C1 segment of cervical spinal cord (tissue), 14 donors: ENCODE results near the gene RAD51B.
A peak's percentile ranks its signal among the peaks of the same experiment; 100 is the strongest.

Source experiments
- DNase-seq, 14 donors: peaks; one replicate each; lab custom pipeline; 2025; lab: John Stamatoyannopoulos, UW

Gene RAD51B

GRCh38 chr14:68607867-68608573 is 788.4 kb downstream of the RAD51B start:
- DNase-seq: peak in 4 of 14 donors; percentile 34 to 53 (median 44)

GRCh38 chr14:68608574-68608962 is 789.0 kb downstream of the RAD51B start:
- no peak for DNase-seq

- no peak for DNase-seq
Observed at GRCh38 chr14:68609012-68609411, 789.4 kb downstream of the RAD51B start.

- no peak for DNase-seq
Observed at GRCh38 chr14:68610251-68610793, 790.7 kb downstream of the RAD51B start.

GRCh38 chr14:68611599-68611998 is 792.0 kb downstream of the RAD51B start:
- no peak for DNase-seq

GRCh38 chr14:68612049-68612448 is 792.5 kb downstream of the RAD51B start:
- no peak for DNase-seq

GRCh38 chr14:68616221-68616902 is 796.8 kb downstream of the RAD51B start:
- DNase-seq: no peak

GRCh38 chr14:68619790-68620574 is 800.4 kb downstream of the RAD51B start:
- no peak for DNase-seq

GRCh38 chr14:68621400-68622365 is 802.1 kb downstream of the RAD51B start:
- DNase-seq: no peak

- no peak for DNase-seq
Observed at GRCh38 chr14:68622856-68623255, 803.3 kb downstream of the RAD51B start.

GRCh38 chr14:68623307-68623706 is 803.7 kb downstream of the RAD51B start:
- DNase-seq: no peak

GRCh38 chr14:68623826-68624225 is 804.2 kb downstream of the RAD51B start:
- no peak for DNase-seq

GRCh38 chr14:68624541-68625220 is 805.1 kb downstream of the RAD51B start:
- DNase-seq: no peak

- no peak for DNase-seq
Observed at GRCh38 chr14:68625366-68626090, 805.9 kb downstream of the RAD51B start.

GRCh38 chr14:68626386-68626785 is 806.8 kb downstream of the RAD51B start:
- no peak for DNase-seq

- peak in 1 of 14 donors; percentile 29 for DNase-seq
Observed at GRCh38 chr14:68627050-68627867, 807.7 kb downstream of the RAD51B start.

- DNase-seq: peak in 12 of 14 donors; percentile 12 to 82 (median 58)
Observed at GRCh38 chr14:68627868-68628604, 808.5 kb downstream of the RAD51B start.
